Neural progenitor cell (in vitro differentiated cells): ENCODE data around the gene MDP1. TPM values are rescaled to one million over a fixed set of nuclear protein-coding genes. Genes with fewer than 3 reads are reported as not detected.

Source experiments
- DNase-seq: peaks from one replicate; pipeline ENCODE4 v3.0.0-alpha.2; 2016; ENCODE audit warnings: low spot score
- H2AFZ ChIP-seq: fragments of 200-600 bp; sonication (generic); replicated peaks from 2 replicates; pipeline ENCODE4 v1.6.1; 2016; ENCODE audit warnings: antibody characterized with exemption
- H3F3A ChIP-seq: fragments of 200-600 bp; sonication (generic); 2 replicates; pipeline ENCODE4 v1.6.1; 2016; ENCODE audit warnings: antibody characterized with exemption, low read depth
- H3K27ac ChIP-seq: fragments of 200-600 bp; sonication (generic); 2 replicates; pipeline ENCODE4 v1.5.1; 2016; ENCODE audit warnings: mild to moderate bottlenecking
- H3K27me3 ChIP-seq: fragments of 200-600 bp; sonication (generic); 2 replicates; pipeline ENCODE4 v1.6.1; 2016; ENCODE audit warnings: mild to moderate bottlenecking, moderate library complexity
- H3K36me3 ChIP-seq: fragments of 200-600 bp; sonication (generic); 2 replicates; pipeline ENCODE4 v1.5.1; 2016
- H3K4me1 ChIP-seq: fragments of 200-600 bp; sonication (generic); 2 replicates; pipeline ENCODE4 v1.6.1; 2016; ENCODE audit warnings: mixed run types
- H3K4me2 ChIP-seq: fragments of 200-600 bp; sonication (generic); 2 replicates; pipeline ENCODE4 v1.6.1; 2016
- H3K4me3 ChIP-seq: fragments of 200-600 bp; sonication (generic); 2 replicates; pipeline ENCODE4 v1.5.1; 2016
- H3K79me2 ChIP-seq: fragments of 200-600 bp; sonication (generic); 2 replicates; pipeline ENCODE4 v1.6.1; 2016; ENCODE audit warnings: low read depth
- H3K9ac ChIP-seq: fragments of 200-600 bp; sonication (generic); 2 replicates; pipeline ENCODE4 v1.6.1; 2016
- H3K9me3 ChIP-seq: fragments of 200-600 bp; sonication (generic); 2 replicates; pipeline ENCODE4 v1.5.1; 2016; ENCODE audit warnings: low read depth
- H4K20me1 ChIP-seq: fragments of 200-600 bp; sonication (generic); 2 replicates; pipeline ENCODE4 v1.6.1; 2016; ENCODE audit warnings: low read depth
- H3K27ac Mint-ChIP-seq: 3 replicates; pipeline ENCODE4 v1.8.0; 2021; ENCODE audit warnings: mixed read lengths
- H3K27me3 Mint-ChIP-seq: 2 replicates; pipeline ENCODE4 v1.8.0; 2022; ENCODE audit warnings: low read depth, mild to moderate bottlenecking, inconsistent platforms, moderate library complexity, mixed read lengths; ENCODE audit not compliant: insufficient read depth
- H3K36me3 Mint-ChIP-seq: 3 replicates; pipeline ENCODE4 v1.8.0; 2021; ENCODE audit warnings: mixed read lengths
- H3K4me1 Mint-ChIP-seq: 3 replicates; pipeline ENCODE4 v1.8.0; 2021; ENCODE audit warnings: mixed read lengths
- H3K4me3 Mint-ChIP-seq: 3 replicates; pipeline ENCODE4 v1.8.0; 2021; ENCODE audit warnings: mild to moderate bottlenecking, moderate library complexity, mixed read lengths
- H3K9me3 Mint-ChIP-seq: 3 replicates; pipeline ENCODE4 v1.8.0; 2020; ENCODE audit warnings: mixed read lengths
- EZH2 ChIP-seq: fragments of 200-600 bp; sonication (generic); IDR thresholded peaks from 2 replicates; pipeline ENCODE4 v1.6.1; 2017; ENCODE audit warnings: antibody characterized with exemption, mild to moderate bottlenecking, moderate library complexity
- EZH2phosphoT487 ChIP-seq: fragments of 200-600 bp; sonication (generic); IDR thresholded peaks from 2 replicates; pipeline ENCODE4 v1.6.1; 2017; ENCODE audit warnings: antibody characterized with exemption
- total RNA-seq: library from RNA; depleted of rRNA; stranded (reverse); fragments of >200 nt; gene quantifications from 2 replicates; pipeline ENCODE4 v1.2.3, GENCODE V29; 2015; ENCODE audit warnings: low replicate concordance
- TF ChIP-seq, protein P1 (sequence below): fragments of 200-600 bp; sonication (generic); IDR thresholded peaks from 2 replicates; pipeline ENCODE4 v1.5.1; 2017; ENCODE audit warnings: antibody characterized with exemption, mild to moderate bottlenecking

Gene MDP1
- total RNA-seq, 1 donor from 2014 or later: 18.3 TPM

DNA sequence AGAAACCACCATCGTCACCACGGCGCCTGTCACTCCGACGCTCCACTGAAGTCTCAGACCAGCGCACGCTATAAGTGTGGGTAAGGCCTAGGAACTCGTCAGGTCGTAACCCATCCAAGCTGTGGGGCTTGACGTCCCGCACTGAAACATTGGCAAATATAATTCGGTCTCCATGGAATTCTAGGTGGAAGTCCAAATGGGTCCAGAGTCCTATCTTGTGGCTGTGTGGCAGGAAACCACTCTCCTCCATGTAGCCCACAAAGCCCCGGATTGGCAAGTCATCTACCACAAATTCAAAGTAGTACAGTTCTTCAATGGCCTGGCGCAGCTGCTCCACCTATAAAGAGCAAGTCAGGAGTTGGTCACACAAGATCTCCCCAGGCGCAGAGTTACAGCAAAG, 22.9 kb downstream of the MDP1 start:
- Mint-ChIP-seq H3K4me3 (peak overlapping the region; percentile 43), H3K27me3 (peaks cover 8% of the 10 kb centered on the region), H3K27ac (no peak overlapping the region), H3K9me3 (no peaks in the 10 kb centered on the region), H3K4me1 (peaks cover 31% of the 10 kb centered on the region), H3K36me3 (peaks cover 21% of the 10 kb centered on the region)
- Histone ChIP-seq H2AFZ (no peak overlapping the region), H3K9ac (no peak overlapping the region), H3K4me2 (no peak overlapping the region), H3K27ac (no peak overlapping the region), H4K20me1 (peaks cover 3% of the 10 kb centered on the region), H3F3A (peaks cover 43% of the 10 kb centered on the region), H3K36me3 (no peaks in the 10 kb centered on the region), H3K27me3 (no peaks in the 10 kb centered on the region), H3K79me2 (peaks cover 15% of the 10 kb centered on the region), H3K4me1 (peaks cover 6% of the 10 kb centered on the region), H3K9me3 (no peaks in the 10 kb centered on the region), H3K4me3 (no peak overlapping the region)
- TF ChIP-seq EZH2phosphoT487: no peak
- no peak for TF ChIP-seq EZH2
- TF ChIP-seq, protein P1, sequence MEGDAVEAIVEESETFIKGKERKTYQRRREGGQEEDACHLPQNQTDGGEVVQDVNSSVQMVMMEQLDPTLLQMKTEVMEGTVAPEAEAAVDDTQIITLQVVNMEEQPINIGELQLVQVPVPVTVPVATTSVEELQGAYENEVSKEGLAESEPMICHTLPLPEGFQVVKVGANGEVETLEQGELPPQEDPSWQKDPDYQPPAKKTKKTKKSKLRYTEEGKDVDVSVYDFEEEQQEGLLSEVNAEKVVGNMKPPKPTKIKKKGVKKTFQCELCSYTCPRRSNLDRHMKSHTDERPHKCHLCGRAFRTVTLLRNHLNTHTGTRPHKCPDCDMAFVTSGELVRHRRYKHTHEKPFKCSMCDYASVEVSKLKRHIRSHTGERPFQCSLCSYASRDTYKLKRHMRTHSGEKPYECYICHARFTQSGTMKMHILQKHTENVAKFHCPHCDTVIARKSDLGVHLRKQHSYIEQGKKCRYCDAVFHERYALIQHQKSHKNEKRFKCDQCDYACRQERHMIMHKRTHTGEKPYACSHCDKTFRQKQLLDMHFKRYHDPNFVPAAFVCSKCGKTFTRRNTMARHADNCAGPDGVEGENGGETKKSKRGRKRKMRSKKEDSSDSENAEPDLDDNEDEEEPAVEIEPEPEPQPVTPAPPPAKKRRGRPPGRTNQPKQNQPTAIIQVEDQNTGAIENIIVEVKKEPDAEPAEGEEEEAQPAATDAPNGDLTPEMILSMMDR: no peak
- no peak for DNase-seq

DNA sequence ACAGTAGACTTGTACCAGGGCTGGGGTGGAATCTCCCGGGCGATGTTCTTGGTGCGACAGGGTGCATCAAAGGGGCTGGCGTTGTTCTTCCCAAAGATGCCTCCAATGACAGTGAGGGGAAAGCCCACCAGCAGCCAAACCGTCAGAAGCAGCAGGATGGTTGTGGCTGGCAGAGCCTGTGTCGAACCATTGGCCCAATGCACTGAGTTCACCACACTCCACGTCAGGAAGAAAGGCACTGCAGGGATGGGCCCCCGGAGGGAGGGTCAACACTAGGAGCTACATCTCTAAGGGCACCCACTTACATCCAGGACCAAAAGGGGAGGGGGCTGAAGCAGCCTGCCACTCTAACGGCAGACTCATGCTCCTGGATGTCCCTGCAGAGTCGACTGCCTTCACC, 25.4 kb downstream of the MDP1 start:
- H3K9ac ChIP-seq: no peak overlapping the region
- H2AFZ ChIP-seq: no peak overlapping the region
- no peaks in the 10 kb centered on the region for H3K27me3 ChIP-seq
- peaks cover 6% of the 10 kb centered on the region for H3K4me1 ChIP-seq
- H3K4me3 Mint-ChIP-seq: no peak overlapping the region
- TF ChIP-seq, protein P1: no peak
- TF ChIP-seq EZH2 (no peak), EZH2phosphoT487 (no peak)
- peaks cover 19% of the 10 kb centered on the region for H3K36me3 Mint-ChIP-seq
- peaks cover 31% of the 10 kb centered on the region for H3F3A ChIP-seq
- H3K27ac Mint-ChIP-seq: no peak overlapping the region
- peaks cover 23% of the 10 kb centered on the region for H3K79me2 ChIP-seq
- no peaks in the 10 kb centered on the region for H3K9me3 Mint-ChIP-seq
- no peak overlapping the region for H3K27ac ChIP-seq
- no peak overlapping the region for H3K4me3 ChIP-seq
- H3K9me3 ChIP-seq: no peaks in the 10 kb centered on the region
- no peak overlapping the region for H3K4me2 ChIP-seq
- no peak for DNase-seq
- peaks cover 30% of the 10 kb centered on the region for H3K4me1 Mint-ChIP-seq
- H3K36me3 ChIP-seq: no peaks in the 10 kb centered on the region
- peaks cover 12% of the 10 kb centered on the region for H4K20me1 ChIP-seq
- peaks cover 3% of the 10 kb centered on the region for H3K27me3 Mint-ChIP-seq

DNA sequence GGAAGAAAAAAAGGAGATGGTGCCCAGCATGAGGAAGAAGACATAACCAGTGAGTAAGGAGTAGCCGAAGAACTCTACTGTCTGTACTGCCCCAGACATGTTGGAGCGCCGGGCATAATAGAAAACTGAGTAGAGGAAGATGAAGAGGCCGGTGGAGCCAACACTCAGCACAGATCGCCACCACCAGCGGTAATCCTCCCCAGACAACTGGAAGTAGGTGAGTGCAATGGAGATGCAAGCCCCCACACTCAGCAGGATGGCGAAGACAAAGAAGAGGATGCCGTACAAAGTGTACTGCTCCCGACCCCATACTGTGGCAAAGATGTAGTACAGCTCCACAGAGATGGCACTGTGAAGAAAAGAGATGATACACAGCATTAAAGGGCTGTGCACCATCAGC, 26.4 kb downstream of the MDP1 start:
- peak overlapping the region; percentile 4 for H2AFZ ChIP-seq
- H3K9ac ChIP-seq: no peak overlapping the region
- peaks cover 23% of the 10 kb centered on the region for H3K36me3 Mint-ChIP-seq
- H3K4me3 ChIP-seq: peak overlapping the region; percentile 65
- peaks cover 12% of the 10 kb centered on the region for H4K20me1 ChIP-seq
- H3K9me3 Mint-ChIP-seq: no peaks in the 10 kb centered on the region
- H3K27ac Mint-ChIP-seq: peak overlapping the region; percentile 76
- peaks cover 25% of the 10 kb centered on the region for H3K4me1 Mint-ChIP-seq
- H3K36me3 ChIP-seq: no peaks in the 10 kb centered on the region
- H3K27me3 Mint-ChIP-seq: peaks cover 2% of the 10 kb centered on the region
- peaks cover 21% of the 10 kb centered on the region for H3F3A ChIP-seq
- H3K9me3 ChIP-seq: no peaks in the 10 kb centered on the region
- peaks cover 17% of the 10 kb centered on the region for H3K79me2 ChIP-seq
- H3K4me2 ChIP-seq: peak overlapping the region; percentile 87
- no peak for TF ChIP-seq EZH2phosphoT487
- TF ChIP-seq, protein P1: no peak
- no peak for TF ChIP-seq EZH2
- no peak overlapping the region for H3K27ac ChIP-seq
- peak overlapping the region; percentile 88 for H3K4me3 Mint-ChIP-seq
- no peak for DNase-seq
- no peaks in the 10 kb centered on the region for H3K27me3 ChIP-seq
- peaks cover 6% of the 10 kb centered on the region for H3K4me1 ChIP-seq

DNA sequence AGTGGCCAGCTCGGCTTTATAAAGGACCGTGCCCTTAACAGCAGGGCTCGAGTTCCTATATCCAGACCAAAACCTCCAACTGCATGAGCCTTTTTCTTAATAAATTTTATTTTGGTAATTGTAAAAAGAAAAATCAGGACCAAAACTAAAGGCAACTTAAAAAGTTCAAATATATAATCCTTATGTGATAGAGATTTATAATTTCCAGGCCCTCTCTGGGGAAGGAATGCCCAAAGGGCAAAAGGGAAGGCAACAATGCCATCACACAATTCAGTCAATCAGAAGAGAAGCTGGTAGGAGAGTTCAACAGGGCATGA, 26.8 kb downstream of the MDP1 start:
- Mint-ChIP-seq H3K4me3 (peak overlapping the region; percentile 88), H3K27me3 (peaks cover 2% of the 10 kb centered on the region), H3K36me3 (peaks cover 23% of the 10 kb centered on the region), H3K27ac (peak overlapping the region; percentile 76), H3K9me3 (no peaks in the 10 kb centered on the region), H3K4me1 (peaks cover 20% of the 10 kb centered on the region)
- no peaks in the 10 kb centered on the region for H3K9me3 ChIP-seq
- H3K4me1 ChIP-seq: peaks cover 6% of the 10 kb centered on the region
- H3F3A ChIP-seq: peaks cover 19% of the 10 kb centered on the region
- no peak overlapping the region for H3K27ac ChIP-seq
- no peak overlapping the region for H3K9ac ChIP-seq
- peak overlapping the region; percentile 4 for H2AFZ ChIP-seq
- H3K4me2 ChIP-seq: peak overlapping the region; percentile 87
- H3K36me3 ChIP-seq: no peaks in the 10 kb centered on the region
- peak overlapping the region; percentile 65 for H3K4me3 ChIP-seq
- TF ChIP-seq EZH2 (no peak), EZH2phosphoT487 (no peak)
- TF ChIP-seq, protein P1: no peak
- no peak for DNase-seq
- H3K79me2 ChIP-seq: peaks cover 15% of the 10 kb centered on the region
- peaks cover 12% of the 10 kb centered on the region for H4K20me1 ChIP-seq
- H3K27me3 ChIP-seq: no peaks in the 10 kb centered on the region
